HG02623 (cell line): ENCODE measurements around the gene CLDN20.
"Not testable (repeated sequence)": the region's sequence is repeated elsewhere in the genome, so short reads cannot be mapped to it uniquely, and the experiment has no call there.

Experiments
- ATAC-seq: cut with Tn5 transposase; IDR thresholded peaks from one replicate; pipeline ENCODE4 v1.9.1; 2021; ENCODE audit warnings: moderate library complexity; ENCODE audit not compliant: unreplicated experiment

CLDN20 gene

GRCh38 chr6:155263373-155264063, at the start of gene CLDN20:
TSS of gene CLDN20 (plus strand) at chr6:155264013. CDS start at chr6:155275720, 11,707 bp downstream.
- ATAC-seq, result no peak

- ATAC-seq, result no peak
Observed at GRCh38 chr6:155215906-155216305, 47.9 kb upstream of the CLDN20 start.

DNA sequence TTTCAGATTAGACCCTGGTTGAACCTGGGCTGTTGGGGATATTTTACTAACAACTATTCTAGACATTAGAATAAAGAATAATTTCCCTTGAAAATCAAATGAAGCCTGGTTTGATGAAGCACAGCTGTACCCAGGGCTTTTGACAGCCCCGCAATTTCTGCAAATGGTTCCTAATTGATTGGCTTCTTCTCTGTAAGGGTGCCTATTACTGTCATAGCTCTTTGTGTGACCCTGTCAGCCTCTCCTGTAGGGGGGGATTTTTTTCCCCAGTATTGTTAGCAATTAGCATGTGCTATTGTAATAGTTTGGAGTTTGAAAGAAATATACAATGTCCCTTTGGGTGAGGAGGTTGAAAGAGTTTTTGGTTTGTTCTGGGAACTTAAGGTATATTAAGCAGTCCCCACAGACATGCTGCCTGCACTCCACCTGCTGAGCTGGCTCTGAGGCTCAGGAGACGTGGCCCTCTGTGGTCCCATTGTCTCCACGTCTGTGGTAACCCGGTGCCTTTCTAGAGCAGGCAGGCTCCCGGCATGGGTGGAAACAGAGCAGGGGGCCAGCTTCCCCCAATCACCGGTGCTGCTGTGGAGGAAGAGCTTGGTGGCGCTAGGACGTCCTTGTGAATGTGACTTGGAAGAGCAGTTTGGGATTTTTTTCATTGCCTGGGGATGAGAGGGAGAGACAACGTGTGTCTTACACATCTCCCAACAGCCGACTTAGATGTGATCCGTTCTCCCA, 47.3 kb upstream of the CLDN20 start:
- no peak for ATAC-seq

GRCh38 chr6:155218711-155219110, 45.1 kb upstream of the CLDN20 start:
- not testable (repeated sequence) for ATAC-seq

DNA sequence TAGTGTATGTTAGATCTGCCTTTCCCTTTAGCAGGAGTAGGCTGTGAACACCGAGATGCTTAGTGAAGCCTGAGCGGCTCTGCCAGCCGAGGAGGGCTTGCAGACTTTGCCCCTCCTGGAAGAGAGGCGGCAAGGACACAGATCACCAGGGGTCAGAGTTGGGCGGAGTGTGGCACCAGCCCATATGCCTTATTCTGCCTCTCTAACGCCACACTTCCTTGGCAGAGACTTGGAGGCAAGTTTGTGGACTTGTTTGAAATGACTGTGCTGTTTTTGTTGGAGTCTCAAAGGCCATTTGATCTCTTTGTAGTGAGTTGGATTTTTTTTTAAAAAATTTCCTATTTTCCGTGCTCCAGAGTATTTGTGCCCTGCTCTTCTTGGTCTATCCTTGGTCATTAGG, 44.5 kb upstream of the CLDN20 start:
- no peak for ATAC-seq

GRCh38 chr6:155219858-155220301, 43.9 kb upstream of the CLDN20 start:
- no peak for ATAC-seq

GRCh38 chr6:155221086-155221485, 42.7 kb upstream of the CLDN20 start:
- no peak for ATAC-seq

- no peak for ATAC-seq
Observed at GRCh38 chr6:155222506-155222905, 41.3 kb upstream of the CLDN20 start.

DNA sequence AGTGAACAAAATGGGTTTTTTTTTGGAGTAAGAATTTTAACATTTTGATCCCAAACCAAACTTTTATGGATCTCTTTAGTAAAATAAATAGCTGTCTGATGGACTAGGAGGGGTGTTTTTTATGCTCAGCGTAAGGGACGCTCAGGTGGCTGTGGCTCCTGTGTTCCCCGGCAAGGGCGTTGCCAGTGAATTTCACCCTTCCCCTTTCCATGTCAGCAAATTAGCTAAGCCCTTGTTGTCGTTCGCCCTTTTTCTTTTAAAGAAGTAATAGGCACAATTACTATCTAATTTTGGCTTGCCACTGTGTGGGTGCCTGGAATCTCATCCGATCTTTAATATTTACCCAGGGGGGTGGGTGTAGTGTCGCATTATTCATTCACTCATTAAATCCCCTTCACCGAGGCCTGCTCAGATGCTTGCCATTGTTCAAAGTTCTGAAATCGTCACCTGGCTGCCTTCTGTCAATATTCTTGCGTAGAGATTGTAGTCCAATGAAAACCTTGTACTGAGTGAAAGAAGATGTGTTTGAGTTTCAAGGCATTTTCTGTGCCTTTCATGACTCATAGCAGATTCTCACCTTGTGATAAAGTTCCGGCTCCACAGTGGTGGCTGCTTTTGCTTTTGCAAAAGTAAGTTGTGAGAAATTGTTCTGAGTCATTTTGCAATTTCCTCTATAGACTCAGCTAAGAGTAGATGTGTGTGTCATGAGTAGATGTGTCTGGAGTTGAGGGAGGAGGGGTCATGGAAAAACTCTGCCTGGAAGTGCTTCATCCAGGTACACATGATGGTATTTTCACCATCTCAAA, 40.0 kb upstream of the CLDN20 start:
- peak; percentile 96 for ATAC-seq

- no peak for ATAC-seq
Observed at GRCh38 chr6:155224618-155225017, 39.2 kb upstream of the CLDN20 start.

- no peak for ATAC-seq
Observed at GRCh38 chr6:155227046-155227445, 36.8 kb upstream of the CLDN20 start.

DNA sequence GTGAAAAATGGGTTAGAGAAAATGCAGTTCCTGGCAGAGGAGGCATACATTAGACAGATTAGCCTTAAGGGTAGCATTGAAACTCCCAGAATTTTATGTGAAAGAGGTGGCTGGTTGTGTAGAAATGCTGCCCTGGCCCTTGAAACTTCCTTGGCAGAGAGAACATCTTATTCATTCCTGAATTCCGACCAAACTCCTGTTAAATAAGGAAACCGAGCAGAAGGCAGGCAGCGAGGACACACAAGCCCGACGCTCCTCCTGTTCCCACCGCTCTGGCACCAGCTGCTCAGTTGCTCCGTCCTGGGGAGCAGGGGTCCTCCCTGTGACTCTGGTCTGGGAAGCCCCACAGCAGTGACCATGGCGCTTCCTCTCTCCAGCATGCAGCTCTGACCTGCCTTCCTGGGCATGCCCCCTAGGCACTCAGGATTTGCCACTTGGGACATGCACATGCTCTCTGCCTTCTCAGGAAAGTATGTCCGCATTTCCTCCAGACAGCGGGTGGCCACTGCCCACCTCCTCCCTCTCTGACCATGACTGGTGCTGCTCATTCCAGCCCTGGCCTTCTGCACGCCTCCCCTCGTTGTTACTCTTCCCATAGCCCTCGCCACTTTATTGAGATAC, 35.2 kb upstream of the CLDN20 start:
- ATAC-seq, result no peak

DNA sequence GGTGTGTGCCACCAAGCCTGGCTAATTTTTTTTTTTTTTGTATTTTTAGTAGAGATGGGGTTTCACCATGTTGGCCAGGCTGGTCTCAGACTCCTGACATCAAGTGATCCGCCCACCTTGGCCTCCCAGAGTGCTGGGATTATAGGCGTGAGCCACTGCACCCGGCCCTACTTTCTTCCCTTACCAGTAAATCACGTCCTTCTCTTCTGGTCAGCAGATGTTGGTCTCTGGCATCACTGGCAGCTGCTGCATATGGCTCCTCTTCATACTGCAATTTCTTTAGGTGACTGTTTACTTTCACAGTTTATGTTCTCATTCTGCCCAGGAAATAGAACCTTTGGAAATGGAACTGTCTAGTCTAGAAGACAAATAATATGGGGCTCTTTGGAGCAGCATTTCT, 32.8 kb upstream of the CLDN20 start:
- not testable (repeated sequence) for ATAC-seq

DNA sequence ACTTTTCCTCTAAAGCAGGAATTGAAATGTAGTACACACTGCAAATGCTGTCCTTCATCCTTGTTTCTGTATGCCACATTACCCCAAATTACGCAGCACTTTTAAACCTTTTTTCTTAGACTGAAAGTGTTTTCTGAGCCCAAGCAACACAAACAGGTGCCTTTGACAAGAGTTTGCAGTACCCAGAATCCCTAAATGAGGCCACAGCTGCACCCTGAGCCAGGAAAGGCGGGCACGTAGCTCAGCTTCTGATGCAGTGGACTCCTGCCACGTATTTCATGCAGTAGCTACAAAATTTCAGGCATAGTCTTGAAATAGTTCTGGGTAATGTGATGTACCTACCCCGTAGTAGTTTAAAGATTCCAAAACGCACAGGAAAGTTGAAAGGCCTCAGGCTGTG, 31.0 kb upstream of the CLDN20 start:
- ATAC-seq, result no peak

GRCh38 chr6:155234167-155234566, 29.6 kb upstream of the CLDN20 start:
- ATAC-seq, result no peak

DNA sequence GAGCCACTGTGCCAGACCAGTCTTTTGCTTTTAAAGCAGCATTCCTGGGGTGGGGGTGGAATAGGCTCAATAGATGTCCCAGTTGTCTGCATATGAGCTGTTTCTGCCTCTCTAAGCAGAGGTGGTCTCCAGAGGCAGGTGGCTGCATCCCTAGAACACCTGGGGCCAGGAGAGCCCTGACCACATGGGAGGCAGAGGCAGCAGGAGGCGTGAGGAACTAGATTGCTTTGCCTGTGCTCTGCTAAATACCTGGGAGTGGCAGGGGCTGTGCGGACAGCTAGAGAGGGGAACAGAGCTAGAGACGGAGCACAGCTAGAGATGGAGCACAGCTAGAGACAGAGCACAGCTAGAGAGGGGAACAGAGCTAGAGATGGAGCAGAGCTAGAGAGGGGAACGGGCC, 29.1 kb upstream of the CLDN20 start:
- no peak for ATAC-seq

- ATAC-seq, result no peak
Observed at GRCh38 chr6:155235087-155235486, 28.7 kb upstream of the CLDN20 start.

GRCh38 chr6:155237613-155238012, 26.2 kb upstream of the CLDN20 start:
- no peak for ATAC-seq

GRCh38 chr6:155240905-155241600, 22.8 kb upstream of the CLDN20 start:
- no peak for ATAC-seq

DNA sequence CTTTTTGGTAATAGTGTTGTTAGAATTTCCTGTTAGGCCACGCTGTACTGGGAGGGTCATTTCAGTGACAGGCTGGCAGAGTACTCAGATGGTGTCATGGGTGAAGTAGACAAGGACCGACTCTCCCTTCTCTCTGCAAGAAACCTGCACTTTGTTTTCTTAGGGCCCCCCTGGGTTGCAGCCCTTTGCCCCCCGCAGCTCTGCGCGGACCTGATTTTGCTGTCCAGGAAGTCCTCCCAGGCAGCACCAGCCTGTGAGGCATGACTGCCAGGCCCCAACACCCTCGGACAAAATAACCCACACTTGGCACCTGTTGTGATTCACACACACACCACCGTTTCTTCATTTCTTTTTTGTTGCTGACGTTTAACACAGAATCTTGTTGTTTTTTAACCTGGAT, 21.8 kb upstream of the CLDN20 start:
- no peak for ATAC-seq

DNA sequence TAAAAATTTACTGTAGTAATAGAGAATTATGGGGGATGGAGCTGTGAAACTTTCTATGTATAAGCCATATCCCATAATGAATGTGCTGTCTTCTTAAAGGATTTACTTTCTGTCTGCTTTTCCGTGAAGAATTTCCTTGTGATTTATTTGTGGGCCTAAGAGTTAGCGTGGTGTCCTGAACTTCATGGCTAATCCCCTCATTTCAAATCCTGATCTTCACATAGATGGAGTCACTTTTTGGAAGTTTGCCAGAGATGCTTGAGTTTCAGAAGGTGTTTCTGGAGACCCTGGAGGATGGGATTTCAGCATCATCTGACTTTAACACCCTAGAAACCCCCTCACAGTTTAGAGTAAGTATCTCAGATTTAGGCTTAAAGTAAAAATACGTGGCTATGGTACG, 19.4 kb upstream of the CLDN20 start:
- ATAC-seq, result no peak
